GM12864 (cell line): ENCODE results near the gene MISFA.

Experiments
- DNase-seq: peaks from one replicate; pipeline ENCODE4 v3.0.0-alpha.2; 2011; ENCODE audit warnings: low read depth
- H3K4me3 ChIP-seq: 2 replicates; pipeline ENCODE4 v1.5.1; 2011; ENCODE audit warnings: mild to moderate bottlenecking, low read depth, low read length, control low read depth
- TF ChIP-seq, protein P1 (sequence below): IDR thresholded peaks from 2 replicates; pipeline ENCODE4 v1.5.1; 2011; ENCODE audit warnings: low read depth, mild to moderate bottlenecking, moderate library complexity, low read length, control low read depth, inconsistent platforms; ENCODE audit errors: missing control alignments

The MISFA gene

DNA sequence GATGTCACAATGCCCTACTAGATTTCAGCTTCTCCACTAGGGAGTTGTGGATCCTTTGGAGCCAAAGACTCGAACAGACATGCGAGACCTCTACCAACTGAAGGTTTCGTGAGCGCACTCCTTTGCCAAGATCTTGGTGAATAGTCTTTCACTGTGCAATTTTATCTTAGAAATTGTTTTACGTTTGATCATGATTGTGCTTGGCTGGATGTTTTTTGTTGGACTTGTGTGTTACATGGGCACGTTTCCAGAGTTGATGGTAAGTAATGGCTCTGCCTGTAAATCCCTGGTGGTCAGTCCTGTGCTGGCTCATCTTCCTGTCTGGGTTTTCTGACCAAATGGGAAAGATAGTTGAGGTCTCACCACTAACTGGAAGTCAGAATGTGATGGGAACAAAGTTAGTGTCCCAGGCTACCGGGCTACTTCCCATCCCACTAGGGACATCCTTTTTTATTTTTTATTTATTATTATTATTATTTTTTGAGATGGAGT is at the start of gene MISFA:
MISFA (plus strand) TSS at position 51 of the 492 bp plus-strand sequence; CDS start at position 191, 140 bp downstream.
- H3K4me3 ChIP-seq = no peak within 1 kb of the TSS
- DNase-seq = no peak
- TF ChIP-seq, protein P1, sequence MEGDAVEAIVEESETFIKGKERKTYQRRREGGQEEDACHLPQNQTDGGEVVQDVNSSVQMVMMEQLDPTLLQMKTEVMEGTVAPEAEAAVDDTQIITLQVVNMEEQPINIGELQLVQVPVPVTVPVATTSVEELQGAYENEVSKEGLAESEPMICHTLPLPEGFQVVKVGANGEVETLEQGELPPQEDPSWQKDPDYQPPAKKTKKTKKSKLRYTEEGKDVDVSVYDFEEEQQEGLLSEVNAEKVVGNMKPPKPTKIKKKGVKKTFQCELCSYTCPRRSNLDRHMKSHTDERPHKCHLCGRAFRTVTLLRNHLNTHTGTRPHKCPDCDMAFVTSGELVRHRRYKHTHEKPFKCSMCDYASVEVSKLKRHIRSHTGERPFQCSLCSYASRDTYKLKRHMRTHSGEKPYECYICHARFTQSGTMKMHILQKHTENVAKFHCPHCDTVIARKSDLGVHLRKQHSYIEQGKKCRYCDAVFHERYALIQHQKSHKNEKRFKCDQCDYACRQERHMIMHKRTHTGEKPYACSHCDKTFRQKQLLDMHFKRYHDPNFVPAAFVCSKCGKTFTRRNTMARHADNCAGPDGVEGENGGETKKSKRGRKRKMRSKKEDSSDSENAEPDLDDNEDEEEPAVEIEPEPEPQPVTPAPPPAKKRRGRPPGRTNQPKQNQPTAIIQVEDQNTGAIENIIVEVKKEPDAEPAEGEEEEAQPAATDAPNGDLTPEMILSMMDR = no peak

DNA sequence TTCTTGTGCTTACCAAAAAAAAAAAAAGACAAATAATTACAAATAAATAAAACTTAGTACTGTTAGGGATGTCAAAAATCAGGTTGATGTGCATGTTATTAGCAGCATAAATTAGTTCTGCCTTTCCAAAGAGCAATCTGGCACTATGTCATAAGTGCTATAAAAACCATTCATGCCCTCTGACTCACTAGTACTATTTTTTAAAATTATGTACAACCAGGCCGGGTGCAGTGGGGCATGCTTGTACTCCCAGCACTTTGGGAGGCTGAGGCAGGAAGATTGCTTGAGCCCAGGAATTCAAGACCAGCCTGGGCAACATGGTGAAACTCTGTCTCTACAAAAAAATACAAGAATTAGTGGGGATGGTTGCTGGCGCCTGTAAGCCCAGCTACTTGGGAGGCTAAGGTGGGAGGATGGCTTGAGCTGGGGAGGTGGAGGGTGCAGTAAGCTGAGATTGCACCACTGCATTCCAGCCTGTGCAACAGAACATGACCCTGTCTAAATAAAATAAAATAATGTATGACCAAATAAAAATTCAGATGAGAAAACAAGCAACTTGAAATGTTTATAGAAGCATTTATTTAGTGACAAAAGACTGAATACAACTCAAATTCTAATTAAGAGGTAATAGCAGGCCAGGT is 36.4 kb upstream of the MISFA start:
- no peak overlapping the region for H3K4me3 ChIP-seq
- TF ChIP-seq, protein P1 = no peak
- no peak for DNase-seq

DNA sequence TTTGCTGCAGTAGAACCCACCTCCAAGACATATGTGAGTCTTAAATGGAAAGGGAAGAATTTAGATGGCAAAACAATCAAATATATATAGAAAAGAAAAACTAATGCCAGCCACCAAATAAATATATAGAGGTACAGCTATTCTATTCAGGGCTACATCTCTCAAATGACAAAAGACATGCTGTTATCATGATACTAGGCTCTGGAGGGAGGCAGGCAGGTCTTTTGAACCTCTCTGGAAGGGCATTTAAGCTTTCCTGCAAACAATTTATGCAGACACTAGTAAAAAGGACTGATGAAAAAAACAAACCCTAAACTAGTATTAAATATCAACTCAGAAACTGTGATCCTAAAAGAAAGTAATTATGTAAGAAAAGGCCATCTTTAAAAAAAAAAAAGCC is 35.4 kb upstream of the MISFA start:
- TF ChIP-seq, protein P1 = no peak
- DNase-seq = no peak
- no peak overlapping the region for H3K4me3 ChIP-seq

DNA sequence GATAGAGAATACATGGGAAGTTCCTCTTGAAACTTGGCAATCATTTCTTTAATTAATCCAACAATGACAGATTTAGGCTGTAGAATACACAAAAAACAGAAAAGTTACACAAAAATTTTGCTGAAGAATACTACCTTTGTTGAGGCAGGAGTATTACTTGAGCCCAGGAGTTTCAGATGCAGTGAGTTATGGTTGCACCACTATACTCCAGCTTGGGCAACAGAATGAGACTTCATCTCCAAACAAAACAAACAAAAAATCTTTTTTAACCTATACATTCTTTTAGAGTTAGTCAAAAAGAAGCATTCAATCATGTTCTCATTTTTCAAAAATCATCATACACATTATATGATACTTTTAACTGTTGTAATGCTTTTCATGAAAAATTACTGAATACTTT is 33.2 kb upstream of the MISFA start:
- H3K4me3 ChIP-seq = no peak overlapping the region
- no peak for DNase-seq
- TF ChIP-seq, protein P1 = no peak

DNA sequence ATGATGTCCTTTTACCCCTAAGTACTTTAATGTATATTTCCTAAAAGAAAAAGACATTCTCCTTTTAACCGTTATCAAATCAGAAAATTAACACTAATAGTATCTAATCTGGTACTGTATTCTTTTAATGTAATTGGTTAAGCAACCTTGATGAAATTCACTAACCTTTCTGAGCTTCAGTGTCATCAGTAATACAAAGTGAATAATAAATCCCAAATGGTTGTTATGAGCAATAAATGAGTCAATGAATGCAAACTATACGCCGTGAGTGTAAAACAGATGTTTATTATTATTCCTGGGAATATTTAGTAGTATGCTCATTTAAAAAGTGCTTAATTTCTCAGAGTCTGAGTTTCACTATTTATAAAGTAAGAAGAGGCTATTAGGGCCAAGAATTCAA is 32.5 kb upstream of the MISFA start:
- no peak for DNase-seq
- no peak overlapping the region for H3K4me3 ChIP-seq
- TF ChIP-seq, protein P1 = no peak

DNA sequence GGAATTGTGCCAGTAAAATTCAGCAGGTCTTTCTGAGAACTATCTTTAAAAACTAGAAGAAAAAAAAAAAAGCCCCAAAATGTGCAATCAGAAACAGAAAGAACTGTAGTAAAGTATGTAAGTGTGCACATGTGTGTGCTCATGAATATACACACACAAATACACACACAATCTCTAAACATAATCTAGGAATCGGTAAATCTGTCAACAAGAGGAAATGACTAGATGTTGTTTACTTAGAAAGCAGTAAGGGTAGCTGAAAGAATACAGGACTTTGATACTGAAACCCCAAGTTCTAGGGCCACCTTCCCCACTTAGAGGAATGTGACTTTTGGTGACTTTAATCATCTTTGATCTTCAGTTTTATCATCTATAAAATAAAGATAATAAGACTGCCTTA is 24.2 kb upstream of the MISFA start:
- TF ChIP-seq, protein P1 = no peak
- H3K4me3 ChIP-seq = no peak overlapping the region
- no peak for DNase-seq
